Smooth muscle cell (in vitro differentiated cells): Measurements from ENCODE around the gene DLX4. TPM values are rescaled to one million over a fixed set of nuclear protein-coding genes. Genes with fewer than 3 reads are reported as not detected.

Experiments
- DNase-seq: peaks from one replicate; lab custom pipeline; 2025; ENCODE audit not compliant: unreplicated experiment; lab: John Stamatoyannopoulos, UW
- H2AFZ ChIP-seq: fragments of 200-600 bp; sonication (generic); 2 replicates; pipeline ENCODE4 v1.6.0; 2016; ENCODE audit warnings: antibody characterized with exemption, low read depth, mild to moderate bottlenecking
- H3F3A ChIP-seq: fragments of 200-600 bp; sonication (generic); 2 replicates; pipeline ENCODE4 v1.6.0; 2017; ENCODE audit warnings: antibody characterized with exemption, low read depth
- H3K27ac ChIP-seq: fragments of 200-600 bp; sonication (generic); 2 replicates; pipeline ENCODE4 v1.5.1; 2016; ENCODE audit warnings: low read depth, mild to moderate bottlenecking
- H3K27me3 ChIP-seq: fragments of 200-600 bp; sonication (generic); 2 replicates; pipeline ENCODE4 v1.6.1; 2016; ENCODE audit warnings: low read depth, mild to moderate bottlenecking
- H3K36me3 ChIP-seq: fragments of 200-600 bp; sonication (generic); 2 replicates; pipeline ENCODE4 v1.5.1; 2016; ENCODE audit warnings: low read depth
- H3K4me1 ChIP-seq: fragments of 200-600 bp; sonication (generic); 2 replicates; pipeline ENCODE4 v1.5.1; 2016; ENCODE audit warnings: low read depth
- H3K4me2 ChIP-seq: fragments of 200-600 bp; sonication (generic); 2 replicates; pipeline ENCODE4 v1.6.0; 2016; ENCODE audit warnings: mild to moderate bottlenecking
- H3K4me3 ChIP-seq: fragments of 200-600 bp; sonication (generic); 2 replicates; pipeline ENCODE4 v1.5.1; 2016; ENCODE audit warnings: mild to moderate bottlenecking
- H3K79me2 ChIP-seq: fragments of 200-600 bp; sonication (generic); 2 replicates; pipeline ENCODE4 v1.6.0; 2016; ENCODE audit warnings: low read depth, mild to moderate bottlenecking
- H3K9ac ChIP-seq: fragments of 200-600 bp; sonication (generic); 2 replicates; pipeline ENCODE4 v1.6.0; 2016; ENCODE audit warnings: low read depth
- H3K9me3 ChIP-seq: fragments of 200-600 bp; sonication (generic); replicated peaks from 2 replicates; pipeline ENCODE4 v1.5.1; 2016; ENCODE audit warnings: low read depth
- H4K20me1 ChIP-seq: fragments of 200-600 bp; sonication (generic); 2 replicates; pipeline ENCODE4 v1.6.0; 2016; ENCODE audit warnings: low read depth
- CTCF ChIP-seq: fragments of 200-600 bp; sonication (generic); IDR thresholded peaks from 2 replicates; pipeline ENCODE4 v1.5.1; 2017; ENCODE audit warnings: borderline replicate concordance, mild to moderate bottlenecking, antibody characterized with exemption; ENCODE audit not compliant: insufficient read depth, poor library complexity, severe bottlenecking
- WGBS: methylation state at CpG from one replicate; pipeline ENCODE4 v1.1.7; 2016; ENCODE audit warnings: low lambda C conversion rate; 5-methylcytosine and 5-hydroxymethylcytosine counted together
- polyA plus RNA-seq: library from polyadenylated mRNA; unstranded; fragments of >200 nt; fragmentation: Nextera tagmentation; extraction: Ambion mirVana; gene quantifications from 2 replicates; pipeline ENCODE4 v1.2.1, GENCODE V29; 2016
- total RNA-seq: library from RNA; depleted of rRNA; stranded (reverse); fragments of >200 nt; gene quantifications from 2 replicates; pipeline ENCODE4 v1.2.3, GENCODE V29; 2014

DLX4 gene
- total and polyA plus RNA-seq, 2 experiments from 2014 or later: 0.19 TPM; not detected in 1

- Histone ChIP-seq H3K36me3 (no peaks in the 10 kb centered on the region), H3K27me3 (no peaks in the 10 kb centered on the region), H4K20me1 (no peaks in the 10 kb centered on the region), H3K79me2 (no peaks in the 10 kb centered on the region), H3F3A (no peaks in the 10 kb centered on the region), H3K27ac (no peak overlapping the region), H3K9ac (no peak overlapping the region), H3K9me3 (no peaks in the 10 kb centered on the region), H3K4me1 (no peaks in the 10 kb centered on the region), H2AFZ (no peak overlapping the region), H3K4me3 (no peak overlapping the region), H3K4me2 (no peak overlapping the region)
- TF ChIP-seq CTCF: no peak
- DNase-seq: no peak
- WGBS: 81% methylated on average over 16 of the region's 16 CpGs
These were observed 37.4 kb upstream of the DLX4 start for GRCh38 chr17:49931416-49932137.

DNA sequence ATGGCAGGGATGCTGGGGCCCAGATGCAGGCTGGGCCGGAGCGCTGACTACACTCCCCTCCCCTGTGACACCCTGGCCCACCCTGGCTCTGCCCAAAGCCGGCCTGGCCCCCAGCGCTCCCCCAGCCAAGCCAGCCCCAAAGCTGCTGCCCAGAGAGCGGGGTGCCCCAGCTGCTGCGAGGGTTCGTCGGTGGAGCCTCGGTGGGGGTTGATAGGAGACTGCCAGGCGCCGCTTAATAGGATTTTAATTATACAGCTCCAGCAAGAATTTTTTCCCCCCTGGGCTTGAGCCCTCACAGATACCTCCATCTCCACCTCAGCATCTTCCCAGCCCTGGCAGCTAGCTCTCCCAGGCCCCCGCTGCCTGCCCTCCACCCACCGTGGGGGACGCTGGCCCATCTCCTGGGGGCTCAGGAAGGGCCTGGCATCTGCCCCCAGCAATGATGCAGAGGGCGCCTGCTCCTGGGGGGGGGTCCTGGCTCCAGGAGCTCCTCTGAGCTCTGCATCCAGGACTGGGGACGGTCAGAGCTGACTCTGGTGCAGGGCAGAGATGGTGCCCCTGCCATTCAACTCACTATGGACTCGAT, 36.8 kb upstream of the DLX4 start:
- Histone ChIP-seq H3K4me2 (no peak overlapping the region), H3K79me2 (no peaks in the 10 kb centered on the region), H2AFZ (no peak overlapping the region), H3K27me3 (no peaks in the 10 kb centered on the region), H3F3A (no peaks in the 10 kb centered on the region), H3K27ac (no peak overlapping the region), H3K9me3 (no peaks in the 10 kb centered on the region), H3K4me1 (no peaks in the 10 kb centered on the region), H3K9ac (no peak overlapping the region), H3K4me3 (no peak overlapping the region), H3K36me3 (no peaks in the 10 kb centered on the region), H4K20me1 (no peaks in the 10 kb centered on the region)
- WGBS: 77% methylated on average over 17 of the region's 17 CpGs
- no peak for DNase-seq
- TF ChIP-seq CTCF: no peak

GRCh38 chr17:49932901-49933300, 36.1 kb upstream of the DLX4 start:
- H3K27ac ChIP-seq: no peak overlapping the region
- no peaks in the 10 kb centered on the region for H3K4me1 ChIP-seq
- no peak overlapping the region for H3K4me3 ChIP-seq
- no peak overlapping the region for H3K4me2 ChIP-seq
- no peak overlapping the region for H3K9ac ChIP-seq
- no peak for TF ChIP-seq CTCF
- 88% methylated on average over 6 of the region's 6 CpGs for WGBS
- H3K36me3 ChIP-seq: no peaks in the 10 kb centered on the region
- no peaks in the 10 kb centered on the region for H3F3A ChIP-seq
- no peaks in the 10 kb centered on the region for H3K9me3 ChIP-seq
- no peak overlapping the region for H2AFZ ChIP-seq
- no peaks in the 10 kb centered on the region for H3K27me3 ChIP-seq
- H4K20me1 ChIP-seq: no peaks in the 10 kb centered on the region
- H3K79me2 ChIP-seq: no peaks in the 10 kb centered on the region
- no peak for DNase-seq
